ENCODE data around the gene TBC1D14.

TBC1D14 gene

GRCh38 chr4:6962211-6963041 is 52.8 kb downstream of the TBC1D14 start:
- no peaks in the 10 kb centered on the region for H3K9me3 ChIP-seq (ENCODE audit: insufficient read depth, low read depth, low read length)
- no peak overlapping the region for H3K14ac ChIP-seq (ENCODE audit: low read length)
- no peak overlapping the region for H3K4ac ChIP-seq (ENCODE audit: low read depth, low read length)
- H3K9ac ChIP-seq (ENCODE audit: low read length) = no peak overlapping the region
- H4K12ac ChIP-seq (ENCODE audit: low read depth, low read length) = no peak overlapping the region
- H2AFZ ChIP-seq (ENCODE audit: insufficient read depth, low read length, poor library complexity) = no peak overlapping the region
- no peak overlapping the region for H2BK12ac ChIP-seq (ENCODE audit: low read length)
- DNase-seq = no peak
- H3K4me1 ChIP-seq (ENCODE audit: control insufficient read depth in 1 of 2, insufficient read depth in 2 of 2, low read length in 2 of 2) = peaks cover 0 to 5% of the 10 kb centered on the region in 2 experiments
- H4K91ac ChIP-seq (ENCODE audit: low read depth, low read length) = no peak overlapping the region
- no peaks in the 10 kb centered on the region for H3K36me3 ChIP-seq (ENCODE audit: control insufficient read depth in 1 of 2, insufficient read depth in 2 of 2, low read length in 2 of 2)
- no CpG with 5 or more reads among the region's 17 CpGs for WGBS (ENCODE audit: extremely low coverage, insufficient coverage, insufficient read length)
- no peak overlapping the region for H3K27ac ChIP-seq (ENCODE audit: low read depth, low read length)
- no peak overlapping the region for H4K8ac ChIP-seq (ENCODE audit: low read depth, low read length)
- H3K4me2 ChIP-seq (ENCODE audit: low read length) = no peak overlapping the region
- no peak overlapping the region for H2BK120ac ChIP-seq (ENCODE audit: insufficient read depth, low read length, poor library complexity)
- no peaks in the 10 kb centered on the region for H3K79me2 ChIP-seq (ENCODE audit: control insufficient read depth, insufficient read depth, low read length, poor library complexity)
- no peak overlapping the region for H2AK5ac ChIP-seq (ENCODE audit: low read length)
- H3K23ac ChIP-seq (ENCODE audit: low read length) = no peak overlapping the region
- no peak overlapping the region for H3K4me3 ChIP-seq (ENCODE audit: low read depth, low read length)
- no peak overlapping the region for H3K18ac ChIP-seq (ENCODE audit: low read length)
- H3K79me1 ChIP-seq (ENCODE audit: low read length) = no peaks in the 10 kb centered on the region
- no peak overlapping the region for H2BK5ac ChIP-seq (ENCODE audit: low read depth, low read length, poor library complexity)
- H3K27me3 ChIP-seq (ENCODE audit: insufficient read depth, low read length) = no peaks in the 10 kb centered on the region

GRCh38 chr4:6963139-6963611 is 53.5 kb downstream of the TBC1D14 start:
- H3K4me3 ChIP-seq (ENCODE audit: low read depth, low read length) = no peak overlapping the region
- H2BK120ac ChIP-seq (ENCODE audit: insufficient read depth, low read length, poor library complexity) = no peak overlapping the region
- H4K12ac ChIP-seq (ENCODE audit: low read depth, low read length) = no peak overlapping the region
- H3K79me2 ChIP-seq (ENCODE audit: control insufficient read depth, insufficient read depth, low read length, poor library complexity) = no peaks in the 10 kb centered on the region
- peaks cover 0 to 5% of the 10 kb centered on the region in 2 experiments for H3K4me1 ChIP-seq (ENCODE audit: control insufficient read depth in 1 of 2, insufficient read depth in 2 of 2, low read length in 2 of 2)
- no peaks in the 10 kb centered on the region for H3K79me1 ChIP-seq (ENCODE audit: low read length)
- H3K9ac ChIP-seq (ENCODE audit: low read length) = no peak overlapping the region
- no peak for DNase-seq
- no peak overlapping the region for H4K8ac ChIP-seq (ENCODE audit: low read depth, low read length)
- H3K23ac ChIP-seq (ENCODE audit: low read length) = no peak overlapping the region
- no peak overlapping the region for H3K27ac ChIP-seq (ENCODE audit: low read depth, low read length)
- no CpG with 5 or more reads among the region's 12 CpGs for WGBS (ENCODE audit: extremely low coverage, insufficient coverage, insufficient read length)
- no peak overlapping the region for H2AK5ac ChIP-seq (ENCODE audit: low read length)
- H3K4ac ChIP-seq (ENCODE audit: low read depth, low read length) = no peak overlapping the region
- no peak overlapping the region for H2AFZ ChIP-seq (ENCODE audit: insufficient read depth, low read length, poor library complexity)
- peaks cover 3 to 5% of the 10 kb centered on the region in 2 experiments for H3K36me3 ChIP-seq (ENCODE audit: control insufficient read depth in 1 of 2, insufficient read depth in 2 of 2, low read length in 2 of 2)
- no peaks in the 10 kb centered on the region for H3K9me3 ChIP-seq (ENCODE audit: insufficient read depth, low read depth, low read length)
- H2BK12ac ChIP-seq (ENCODE audit: low read length) = no peak overlapping the region
- H3K4me2 ChIP-seq (ENCODE audit: low read length) = no peak overlapping the region
- H2BK5ac ChIP-seq (ENCODE audit: low read depth, low read length, poor library complexity) = no peak overlapping the region
- no peak overlapping the region for H3K18ac ChIP-seq (ENCODE audit: low read length)
- no peaks in the 10 kb centered on the region for H3K27me3 ChIP-seq (ENCODE audit: insufficient read depth, low read length)
- no peak overlapping the region for H4K91ac ChIP-seq (ENCODE audit: low read depth, low read length)
- H3K14ac ChIP-seq (ENCODE audit: low read length) = no peak overlapping the region

- Histone ChIP-seq H3K36me3 (ENCODE audit: control insufficient read depth in 1 of 2, insufficient read depth in 2 of 2, low read length in 2 of 2) (peaks cover 6 to 11% of the 10 kb centered on the region in 2 experiments), H2BK5ac (ENCODE audit: low read depth, low read length, poor library complexity) (no peak overlapping the region), H3K4me1 (ENCODE audit: control insufficient read depth in 1 of 2, insufficient read depth in 2 of 2, low read length in 2 of 2) (peaks cover 0 to 5% of the 10 kb centered on the region in 2 experiments), H4K8ac (ENCODE audit: low read depth, low read length) (no peak overlapping the region), H3K27me3 (ENCODE audit: insufficient read depth, low read length) (no peaks in the 10 kb centered on the region), H3K27ac (ENCODE audit: low read depth, low read length) (no peak overlapping the region), H2AK5ac (ENCODE audit: low read length) (no peak overlapping the region), H3K4me3 (ENCODE audit: low read depth, low read length) (no peak overlapping the region), H2AFZ (ENCODE audit: insufficient read depth, low read length, poor library complexity) (no peak overlapping the region), H3K9me3 (ENCODE audit: insufficient read depth, low read depth, low read length) (no peaks in the 10 kb centered on the region), H4K91ac (ENCODE audit: low read depth, low read length) (no peak overlapping the region), H3K9ac (ENCODE audit: low read length) (no peak overlapping the region), H3K4ac (ENCODE audit: low read depth, low read length) (no peak overlapping the region), H2BK120ac (ENCODE audit: insufficient read depth, low read length, poor library complexity) (no peak overlapping the region), H2BK12ac (ENCODE audit: low read length) (no peak overlapping the region), H3K79me1 (ENCODE audit: low read length) (no peaks in the 10 kb centered on the region), H3K79me2 (ENCODE audit: control insufficient read depth, insufficient read depth, low read length, poor library complexity) (no peaks in the 10 kb centered on the region), H3K14ac (ENCODE audit: low read length) (no peak overlapping the region), H3K18ac (ENCODE audit: low read length) (no peak overlapping the region), H3K23ac (ENCODE audit: low read length) (no peak overlapping the region), H4K12ac (ENCODE audit: low read depth, low read length) (no peak overlapping the region), H3K4me2 (ENCODE audit: low read length) (no peak overlapping the region)
- no CpG with 5 or more reads among the region's 5 CpGs for WGBS (ENCODE audit: extremely low coverage, insufficient coverage, insufficient read length)
- DNase-seq = no peak
These were observed 55.2 kb downstream of the TBC1D14 start for GRCh38 chr4:6964858-6965257.

GRCh38 chr4:6965329-6965728 is 55.7 kb downstream of the TBC1D14 start:
- H3K4me2 ChIP-seq (ENCODE audit: low read length) = no peak overlapping the region
- H3K36me3 ChIP-seq (ENCODE audit: control insufficient read depth in 1 of 2, insufficient read depth in 2 of 2, low read length in 2 of 2) = peaks cover 7 to 11% of the 10 kb centered on the region in 2 experiments
- WGBS (ENCODE audit: extremely low coverage, insufficient coverage, insufficient read length) = no CpG with 5 or more reads among the region's 3 CpGs
- H2BK5ac ChIP-seq (ENCODE audit: low read depth, low read length, poor library complexity) = no peak overlapping the region
- no peak overlapping the region for H2BK12ac ChIP-seq (ENCODE audit: low read length)
- H3K9ac ChIP-seq (ENCODE audit: low read length) = no peak overlapping the region
- H3K27me3 ChIP-seq (ENCODE audit: insufficient read depth, low read length) = no peaks in the 10 kb centered on the region
- H3K9me3 ChIP-seq (ENCODE audit: insufficient read depth, low read depth, low read length) = no peaks in the 10 kb centered on the region
- H3K23ac ChIP-seq (ENCODE audit: low read length) = no peak overlapping the region
- no peak overlapping the region for H4K91ac ChIP-seq (ENCODE audit: low read depth, low read length)
- no peak overlapping the region for H2AFZ ChIP-seq (ENCODE audit: insufficient read depth, low read length, poor library complexity)
- no peak overlapping the region for H2AK5ac ChIP-seq (ENCODE audit: low read length)
- H3K79me2 ChIP-seq (ENCODE audit: control insufficient read depth, insufficient read depth, low read length, poor library complexity) = no peaks in the 10 kb centered on the region
- no peak overlapping the region for H3K4me3 ChIP-seq (ENCODE audit: low read depth, low read length)
- no peak overlapping the region for H3K14ac ChIP-seq (ENCODE audit: low read length)
- no peak overlapping the region for H3K18ac ChIP-seq (ENCODE audit: low read length)
- H2BK120ac ChIP-seq (ENCODE audit: insufficient read depth, low read length, poor library complexity) = no peak overlapping the region
- no peak overlapping the region for H3K4ac ChIP-seq (ENCODE audit: low read depth, low read length)
- no peak overlapping the region for H4K8ac ChIP-seq (ENCODE audit: low read depth, low read length)
- no peak overlapping the region for H3K27ac ChIP-seq (ENCODE audit: low read depth, low read length)
- H3K4me1 ChIP-seq (ENCODE audit: control insufficient read depth in 1 of 2, insufficient read depth in 2 of 2, low read length in 2 of 2) = peaks cover 0 to 6% of the 10 kb centered on the region in 2 experiments
- no peak for DNase-seq
- no peak overlapping the region for H4K12ac ChIP-seq (ENCODE audit: low read depth, low read length)
- H3K79me1 ChIP-seq (ENCODE audit: low read length) = no peaks in the 10 kb centered on the region

Measured in trophoblast cell (in vitro differentiated cells and primary cell).